Heart left ventricle (tissue), 16 donors: ENCODE measurements around the gene TCL1A. TPM values are rescaled to one million over a fixed set of nuclear protein-coding genes. Genes with fewer than 3 reads are reported as not detected.

Experiments used
- ATAC-seq, 4 donors: fragments of 200-7000 bp; cut with Tn5 transposase; one replicate each; pipeline ENCODE4 v1.9.1; 2020 to 2022; ENCODE audit warnings: moderate library complexity in 4 of 4, mild to moderate bottlenecking in 3 of 4, moderate number of reproducible peaks in 1 of 4
- DNase-seq, 5 donors: peaks; one replicate each; pipeline ENCODE4 v3.0.0-alpha.2; 2020
- H3K27ac ChIP-seq, 12 donors: fragments of 200-600 bp; sonication (generic) in 4 of 12; one replicate each; pipeline versions ENCODE4 v1.5.0 to v1.8.0; 2016 to 2022; ENCODE audit warnings: mild to moderate bottlenecking in 2 of 12
- H3K27me3 ChIP-seq, 9 donors: fragments of 200-600 bp; sonication (generic) in 2 of 9; one replicate each; pipeline versions ENCODE4 v1.5.1 to v1.8.0; 2016 to 2022; ENCODE audit warnings: mild to moderate bottlenecking in 3 of 9
- H3K36me3 ChIP-seq, 9 donors: fragments of 200-600 bp; sonication (generic) in 2 of 9; one replicate each; pipeline versions ENCODE4 v1.5.0 to v1.8.0; 2018 to 2022; ENCODE audit warnings: mild to moderate bottlenecking in 2 of 9
- H3K4me1 ChIP-seq, 12 donors: fragments of 200-600 bp; sonication (generic) in 4 of 12; one replicate each; pipeline versions ENCODE4 v1.5.0 to v1.8.0; 2016 to 2022; ENCODE audit warnings: mild to moderate bottlenecking in 3 of 12
- H3K4me3 ChIP-seq, 12 donors: fragments of 200-600 bp; sonication (generic) in 4 of 12; one replicate each; pipeline versions ENCODE4 v1.5.0 to v1.8.0; 2017 to 2022; ENCODE audit warnings: mild to moderate bottlenecking in 9 of 12, moderate library complexity in 4 of 12
- H3K9me3 ChIP-seq, 12 donors: fragments of 200-600 bp; sonication (generic) in 4 of 12; one replicate each; pipeline versions ENCODE4 v1.5.0 to v1.8.0; 2016 to 2022; ENCODE audit warnings: mild to moderate bottlenecking in 1 of 12
- CTCF ChIP-seq, 12 donors: fragments of 200-600 bp; sonication (generic) in 4 of 12; IDR thresholded peaks; one replicate each; pipeline versions ENCODE4 v1.5.0 to v1.8.0; 2018 to 2022; ENCODE audit warnings: antibody characterized with exemption in 12 of 12, mild to moderate bottlenecking in 5 of 12
- POLR2A ChIP-seq, 2 donors: fragments of 450-650 bp; IDR thresholded peaks; one replicate each; pipeline ENCODE4 v1.6.1; 2017; ENCODE audit warnings: antibody characterized with exemption in 2 of 2, mild to moderate bottlenecking in 2 of 2, moderate library complexity in 2 of 2
- WGBS, 4 donors: extraction: QIAGEN DNeasy Blood & Tissue Kit in 2 of 4; methylation state at CpG; one replicate each; pipeline versions ENCODE4 v1.1.5 to v1.1.7; 2013 to 2018; 5-methylcytosine and 5-hydroxymethylcytosine counted together
- intact Hi-C, 10 donors: fragments of 100-400 bp; cut with DNase I; formaldehyde crosslinking; loops; one replicate each; pipeline versions ENCODE4 v1.11.1 to v1.14.2; 2022
- polyA plus RNA-seq, 2 donors: library from polyadenylated mRNA; stranded (reverse); fragments of 200-250 nt; gene quantifications; one replicate each; pipeline ENCODE4 v1.2.3, GENCODE V29; 2013
- total RNA-seq, 9 donors: library from RNA; depleted of rRNA in 2 of 9; stranded (reverse); fragments of >200 nt in 2 of 9; fragmentation: NEBNext Ultra II Directional in 3 of 9; extraction: Animal tissue kit (Norgen Biotek cat#: 25700) in 3 of 9; gene quantifications; one replicate each; pipeline versions ENCODE4 v1.1.0 to v1.2.4, GENCODE V29; 2016 to 2023
- donor health status: ischemic (EF 13 %, LVEDD 7.1; RV severe dilation, severe dysfunction).
- donor health status: healthy with polysubstance abuse.
- donor health status: DM: no; HTN: yes; CAD: no.
- donor health status: DM: no; HTN: no; CAD: no.
- donor health status: ischemic (EF 25% LVEDD 6.9; RV normal size, moderate dysfunction).
- donor health status: ischemic (EF 25% LVEDD 5.7; RV mildly dilated, moderate dysfunction).
- donor health status: healthy.
- donor health status: DM: yes; HTN: yes; CAD: no.
- donor health status: ischemic (EF 35%, LVEDD 5.7; RV mildly dilated, moderate dysfunction).
- donor health status: nonischemic (EF 11% LVEDD 7.7; RV severe dilation, severe dysfunction).
- donor health status: DM: yes; HTN: yes; CAD: no.
- donor health status: PGD.
- donor health status: ischemic (EF 29% LVEDD 5.4; RV normal size, mild dysfunction).
- donor health status: nonischemic (EF 23%, LVEDD 6.1; RV moderate dilation, normal function).

The TCL1A gene
- total and polyA plus RNA-seq, 11 donors, result 0.26 TPM; not detected in 10

- 52 to 75% (median 58%) methylated on average over 2 of the region's 2 CpGs for WGBS, 4 donors
Measured at GRCh38 chr14:95686935-95687334, 27.0 kb downstream of the TCL1A start.

GRCh38 chr14:95685978-95686922 is 27.7 kb downstream of the TCL1A start, which contains the start of gene TCL1B:
Gene TCL1B (plus strand): TSS chr14:95686426. CDS start chr14:95686468, 42 bp downstream.
- Histone ChIP-seq H3K9me3 (no peaks in the 10 kb centered on the region), H3K4me1 (no peaks in the 10 kb centered on the region), H3K36me3 (no peaks in the 10 kb centered on the region), H3K4me3 (no peak within 1 kb of the TSS), H3K27me3 (peaks cover 0 to 29% (median 0%) of the 10 kb centered on the region in 9 donors), H3K27ac (no peak within 1 kb of the TSS)
- no peak for ATAC-seq
- intact Hi-C loops, result loop anchor here in 1 of 10 donors (10.0 kb wide), 1 partner anchor 121 kb away; no protein-coding TSS in a partner anchor
- no peak for DNase-seq
- TF ChIP-seq POLR2A (IDR thresholded peaks at IDR 0.05) (no peak), CTCF (IDR thresholded peaks at IDR 0.05) (no peak)
- 75 to 87% (median 82%) methylated on average over 29 to 38 of the region's 38 CpGs for WGBS, 4 donors

More at GRCh38 chr14:95686935-95687334, 27.0 kb downstream of the TCL1A start:
- Histone ChIP-seq H3K4me1 (no peaks in the 10 kb centered on the region), H3K27me3 (peaks cover 0 to 32% (median 0%) of the 10 kb centered on the region in 9 donors), H3K9me3 (no peaks in the 10 kb centered on the region), H3K36me3 (no peaks in the 10 kb centered on the region), H3K27ac (no peak overlapping the region), H3K4me3 (no peak overlapping the region)
- DNase-seq, result no peak
- TF ChIP-seq POLR2A (IDR thresholded peaks at IDR 0.05), result no peak
- TF ChIP-seq CTCF (IDR thresholded peaks at IDR 0.05), result no peak
- intact Hi-C loops, result loop anchor here in 1 of 10 donors (10.0 kb wide), 1 partner anchor 122 kb away; no protein-coding TSS in a partner anchor
- ATAC-seq, result no peak

GRCh38 chr14:95683793-95684192 is 30.1 kb downstream of the TCL1A start:
- Histone ChIP-seq H3K36me3 (no peaks in the 10 kb centered on the region), H3K9me3 (no peaks in the 10 kb centered on the region), H3K4me3 (no peak overlapping the region), H3K27me3 (peaks cover 0 to 42% (median 0%) of the 10 kb centered on the region in 9 donors), H3K4me1 (no peaks in the 10 kb centered on the region), H3K27ac (no peak overlapping the region)
- intact Hi-C loops, result loop anchor here in 1 of 10 donors (10.0 kb wide), 1 partner anchor 119 kb away; no protein-coding TSS in a partner anchor
- WGBS, 4 donors, result 41 to 56% (median 53%) methylated on average over 3 to 4 of the region's 4 CpGs
- ATAC-seq, result peak in 1 of 4 donors; percentile 24
- TF ChIP-seq CTCF (IDR thresholded peaks at IDR 0.05), result peak in 8 of 12 donors; percentile 8 to 50 (median 22)
- TF ChIP-seq POLR2A (IDR thresholded peaks at IDR 0.05), result no peak
- DNase-seq, result no peak

GRCh38 chr14:95681153-95681552 is 32.8 kb downstream of the TCL1A start:
- H3K9me3 ChIP-seq, result peaks cover 0 to 8% (median 0%) of the 10 kb centered on the region in 12 donors
- 65 to 87% (median 86%) methylated on average over 2 of the region's 2 CpGs for WGBS, 4 donors
- no peak overlapping the region for H3K27ac ChIP-seq
- H3K36me3 ChIP-seq, result no peaks in the 10 kb centered on the region
- no peak overlapping the region for H3K4me3 ChIP-seq
- no peak for ATAC-seq
- peaks cover 0 to 35% (median 0%) of the 10 kb centered on the region in 9 donors for H3K27me3 ChIP-seq
- TF ChIP-seq CTCF (IDR thresholded peaks at IDR 0.05) (no peak), POLR2A (IDR thresholded peaks at IDR 0.05) (no peak)
- H3K4me1 ChIP-seq, result no peaks in the 10 kb centered on the region
- intact Hi-C loops, result loop anchor here in 1 of 10 donors (10.0 kb wide), 1 partner anchor 116 kb away; no protein-coding TSS in a partner anchor
- DNase-seq, result no peak
